ENCODE results near the gene UCHL3.

DNA sequence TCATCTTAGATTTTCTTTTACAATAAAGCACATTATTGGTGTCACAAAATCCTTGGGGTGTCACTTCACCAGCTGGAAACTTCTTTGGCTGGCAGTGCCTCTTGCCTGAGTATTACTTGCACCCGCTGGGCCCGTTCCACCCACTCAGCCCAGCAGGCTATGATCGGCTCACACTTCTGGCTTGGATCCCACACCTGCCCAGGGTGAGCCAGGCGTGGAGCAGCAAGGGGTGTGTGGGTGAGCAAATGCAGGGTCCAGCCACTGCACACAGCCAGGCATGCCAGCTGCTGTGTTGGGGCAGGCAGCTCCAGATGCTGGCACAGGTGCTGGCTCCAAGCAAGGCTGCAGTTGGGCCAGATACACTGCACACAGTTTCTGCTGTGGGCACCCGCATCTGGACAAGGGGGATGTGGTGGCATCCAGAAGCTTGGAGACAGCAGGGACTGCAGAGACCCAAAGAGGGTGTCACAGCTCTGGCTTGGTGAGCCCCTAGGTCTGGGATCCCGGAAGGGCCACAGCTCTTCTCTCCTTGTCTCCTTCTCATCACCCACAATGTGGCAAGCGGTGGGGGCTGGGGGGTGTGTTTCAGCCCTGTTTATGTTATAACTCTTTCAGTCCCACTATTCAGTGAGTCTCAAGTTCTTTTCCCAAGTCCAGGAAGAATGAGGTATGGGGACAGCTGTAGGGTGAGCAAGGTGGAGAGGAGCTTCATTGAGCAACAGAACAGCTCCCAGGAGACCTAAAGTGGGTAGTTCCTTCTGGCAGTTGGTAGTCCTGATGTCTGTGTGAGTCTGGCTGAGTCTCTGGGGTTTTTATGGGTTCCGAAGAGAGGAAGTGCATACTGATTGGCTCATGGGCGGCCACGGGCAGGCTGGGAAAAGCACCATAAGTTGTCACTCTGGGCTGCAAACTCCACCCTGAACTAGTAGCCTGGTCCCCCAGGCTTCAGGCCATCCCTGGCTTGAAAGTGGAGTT, 42.3 kb upstream of the UCHL3 start:
- TF ChIP-seq, protein P1, sequence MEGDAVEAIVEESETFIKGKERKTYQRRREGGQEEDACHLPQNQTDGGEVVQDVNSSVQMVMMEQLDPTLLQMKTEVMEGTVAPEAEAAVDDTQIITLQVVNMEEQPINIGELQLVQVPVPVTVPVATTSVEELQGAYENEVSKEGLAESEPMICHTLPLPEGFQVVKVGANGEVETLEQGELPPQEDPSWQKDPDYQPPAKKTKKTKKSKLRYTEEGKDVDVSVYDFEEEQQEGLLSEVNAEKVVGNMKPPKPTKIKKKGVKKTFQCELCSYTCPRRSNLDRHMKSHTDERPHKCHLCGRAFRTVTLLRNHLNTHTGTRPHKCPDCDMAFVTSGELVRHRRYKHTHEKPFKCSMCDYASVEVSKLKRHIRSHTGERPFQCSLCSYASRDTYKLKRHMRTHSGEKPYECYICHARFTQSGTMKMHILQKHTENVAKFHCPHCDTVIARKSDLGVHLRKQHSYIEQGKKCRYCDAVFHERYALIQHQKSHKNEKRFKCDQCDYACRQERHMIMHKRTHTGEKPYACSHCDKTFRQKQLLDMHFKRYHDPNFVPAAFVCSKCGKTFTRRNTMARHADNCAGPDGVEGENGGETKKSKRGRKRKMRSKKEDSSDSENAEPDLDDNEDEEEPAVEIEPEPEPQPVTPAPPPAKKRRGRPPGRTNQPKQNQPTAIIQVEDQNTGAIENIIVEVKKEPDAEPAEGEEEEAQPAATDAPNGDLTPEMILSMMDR (IDR thresholded peaks at IDR 0.05) = no peak
- TF ChIP-seq POLR2A (IDR thresholded peaks at IDR 0.05) = no peak

Data from thyroid gland (tissue), 4 donors.